K562 (cell line): ENCODE results near the gene LCA5. TPM values are rescaled to one million over a fixed set of nuclear protein-coding genes. Genes with fewer than 3 reads are reported as not detected.

ENCODE experiments used
- ATAC-seq: fragments of 200-7000 bp; cut with Tn5 transposase; 3 replicates; pipeline ENCODE4 v1.9.1; 2020; ENCODE audit warnings: moderate library complexity
- Bru-seq: library from RNA; stranded (reverse); fragments of 400-500 nt; gene quantifications from one replicate; lab custom pipeline; 2021; lab: Mats Ljungman, UMichigan
- BruChase-seq, 2 experiments: library from RNA; stranded (reverse); fragments of 400-500 nt; gene quantifications; one replicate each; lab custom pipeline; 2021; lab: Mats Ljungman, UMichigan
- BruUV-seq: library from RNA; stranded (reverse); fragments of 400-500 nt; replicated peaks from 2 replicates; lab custom pipeline; 2021; lab: Mats Ljungman, UMichigan
- CTCF ChIA-PET: fragments of 300-600 bp; formaldehyde crosslinking; extraction: SDS; loops from one replicate; lab custom pipeline; 2021; ENCODE audit warnings: low intra/inter-chr PET ratio; lab: Yijun Ruan, JAX
- POLR2A ChIA-PET: fragments of 300-600, 350-650 bp; sonication (Branson Sonifier 250); formaldehyde crosslinking; extraction: SDS; loops from one replicate; lab custom pipeline; 2021; ENCODE audit warnings: antibody characterized with exemption, inconsistent platforms; lab: Yijun Ruan, JAX
- DNase-seq, 4 experiments: peaks; one replicate each; pipeline versions ENCODE4 v3.0.0 to v3.0.0-alpha.2; 2011 to 2018; ENCODE audit warnings: low spot score in 3 of 4, mixed read lengths in 3 of 4; ENCODE audit errors: extremely low read depth in 1 of 4
- FAIRE-seq: peaks from 2 replicates; lab custom pipeline; 2011; peaks lifted over from hg19 to GRCh38; lab: Jason Lieb, UNC
- H2AFZ ChIP-seq: 2 replicates; pipeline ENCODE4 v1.6.0; 2011; ENCODE audit warnings: low read depth, low read length, control low read depth, inconsistent platforms
- H3K27ac ChIP-seq: fragments of 200-600 bp; 3 replicates; pipeline ENCODE4 v1.8.0; 2011; ENCODE audit warnings: low read depth, mild to moderate bottlenecking, control low read depth, inconsistent platforms, low read length, moderate library complexity, mixed read lengths; ENCODE audit errors: extremely low read depth
- H3K27me3 ChIP-seq, 2 experiments: fragments of 300-600 bp in 1 of 2; 2 replicates in 1 of 2; 3 replicates in 1 of 2; pipeline versions ENCODE4 v1.6.0 to v1.8.0; 2011; ENCODE audit warnings: inconsistent platforms in 2 of 2, low read length in 2 of 2, mild to moderate bottlenecking in 1 of 2, mixed read lengths in 1 of 2, moderate library complexity in 1 of 2; ENCODE audit not compliant: control insufficient read depth in 2 of 2, insufficient read depth in 2 of 2
- H3K36me3 ChIP-seq: fragments of 300-600 bp; 3 replicates; pipeline ENCODE4 v1.8.0; 2011; ENCODE audit warnings: mild to moderate bottlenecking, low read length, inconsistent platforms; ENCODE audit not compliant: control insufficient read depth, insufficient read depth
- H3K4me1 ChIP-seq, 2 experiments: fragments of 200-600 bp in 1 of 2; replicated peaks in 1 of 2; 2 replicates in 1 of 2; 3 replicates in 1 of 2; pipeline versions ENCODE4 v1.5.1 to v1.8.0; 2011; ENCODE audit warnings: inconsistent platforms in 2 of 2, low read length in 2 of 2, mild to moderate bottlenecking in 1 of 2, mixed read lengths in 1 of 2, moderate library complexity in 1 of 2; ENCODE audit not compliant: control insufficient read depth in 2 of 2, insufficient read depth in 2 of 2
- H3K4me2 ChIP-seq: 2 replicates; pipeline ENCODE4 v1.6.1; 2011; ENCODE audit warnings: low read length, control low read depth, inconsistent platforms, mixed read lengths; ENCODE audit not compliant: insufficient read depth
- H3K4me3 ChIP-seq: fragments of 200-600 bp; sonication (generic), shearing (Covaris generic); 2 replicates; pipeline ENCODE4 v1.5.1; 2016; ENCODE audit warnings: control low read depth, inconsistent platforms
- H3K79me2 ChIP-seq: fragments of 200-600 bp; 3 replicates; pipeline ENCODE4 v1.8.0; 2011; ENCODE audit warnings: low read length, inconsistent platforms; ENCODE audit not compliant: control insufficient read depth, insufficient read depth
- H3K9ac ChIP-seq, 2 experiments: 2 replicates each; pipeline versions ENCODE4 v1.6.0 to v1.6.1; 2011; ENCODE audit warnings: low read depth in 2 of 2, low read length in 2 of 2, control low read depth in 1 of 2, inconsistent platforms in 1 of 2, mild to moderate bottlenecking in 1 of 2, mixed read lengths in 1 of 2; ENCODE audit not compliant: insufficient read depth in 1 of 2
- H3K9me1 ChIP-seq: one replicate; pipeline ENCODE4 v1.6.0; 2011; ENCODE audit warnings: inconsistent platforms, mild to moderate bottlenecking, low read length, moderate library complexity; ENCODE audit not compliant: control insufficient read depth, insufficient read depth
- H3K9me3 ChIP-seq: replicated peaks from 2 replicates; pipeline ENCODE4 v1.5.1; 2011; ENCODE audit warnings: low read depth, low read length, inconsistent platforms; ENCODE audit not compliant: control insufficient read depth, insufficient read depth
- H4K20me1 ChIP-seq: replicated peaks from 2 replicates; pipeline ENCODE4 v1.6.1; 2011; ENCODE audit warnings: low read length, inconsistent platforms, mixed read lengths; ENCODE audit not compliant: control insufficient read depth, insufficient read depth
- EP400 ChIP-seq: fragments of 450-650 bp; IDR thresholded peaks from 2 replicates; pipeline ENCODE4 v1.6.1; 2017; ENCODE audit warnings: antibody characterized with exemption, mild to moderate bottlenecking, moderate library complexity
- JUN ChIP-seq, 2 experiments: sonication (generic) in 1 of 2; formaldehyde crosslinking in 1 of 2; IDR thresholded peaks; 2 replicates each; pipeline versions ENCODE4 v1.6.1 to v1.8.0; 2012 to 2022; ENCODE audit warnings: borderline replicate concordance in 2 of 2, mild to moderate bottlenecking in 2 of 2, improper control_type of control experiment in 1 of 2, low read depth in 1 of 2, low read length in 1 of 2, missing genetic modification reagents in 1 of 2
- LCOR ChIP-seq: sonication (generic); formaldehyde crosslinking; IDR thresholded peaks from 2 replicates; pipeline ENCODE4 v1.8.0; 2022; ENCODE audit warnings: mild to moderate bottlenecking, missing genetic modification reagents
- MYBL2 ChIP-seq, 2 experiments: fragments of 450-650 bp in 1 of 2; sonication (generic) in 1 of 2; formaldehyde crosslinking in 1 of 2; IDR thresholded peaks; 2 replicates each; pipeline versions ENCODE4 v1.6.1 to v1.8.1; 2017 to 2022; ENCODE audit warnings: borderline replicate concordance in 1 of 2, inconsistent platforms in 1 of 2, low read depth in 1 of 2, mild to moderate bottlenecking in 1 of 2, missing genetic modification reagents in 1 of 2, moderate library complexity in 1 of 2
- MYNN ChIP-seq, 2 experiments: sonication (generic); formaldehyde crosslinking in 1 of 2; IDR thresholded peaks; 2 replicates each; pipeline versions ENCODE4 v1.5.0 to v1.6.1; 2016 to 2020; ENCODE audit warnings: antibody characterized with exemption in 1 of 2, missing genetic modification reagents in 1 of 2
- PURB ChIP-seq: sonication (generic); formaldehyde crosslinking; IDR thresholded peaks from 2 replicates; pipeline ENCODE4 v1.9.0; 2021; ENCODE audit warnings: low read depth, mild to moderate bottlenecking, missing genetic modification reagents
- RB1 ChIP-seq: fragments of 450-650 bp; IDR thresholded peaks from 2 replicates; pipeline ENCODE4 v1.6.1; 2017; ENCODE audit warnings: low read depth, mild to moderate bottlenecking
- ZC3H4 ChIP-seq: sonication (generic); formaldehyde crosslinking; IDR thresholded peaks from 2 replicates; pipeline ENCODE4 v1.9.0; 2021; ENCODE audit warnings: missing genetic modification reagents, borderline replicate concordance
- ZKSCAN1 ChIP-seq: fragments of 150-350 bp; IDR thresholded peaks from 2 replicates; pipeline ENCODE4 v1.6.1; 2016; ENCODE audit warnings: low read depth, low read length
- ZNF24 ChIP-seq: fragments of 450-650 bp; IDR thresholded peaks from 2 replicates; pipeline ENCODE4 v1.6.1; 2016
- WGBS: fragments of 100-300 bp; shearing (Covaris generic); methylation state at CpG from one replicate; pipeline ENCODE4 v1.1.6; 2016; ENCODE audit warnings: low coverage, mixed read lengths; ENCODE audit not compliant: insufficient coverage; ENCODE audit errors: missing lambda C conversion rate; 5-methylcytosine and 5-hydroxymethylcytosine counted together
- in situ Hi-C: fragments of 300-500 bp; cut with MboI; formaldehyde crosslinking; loops from 4 replicates; pipeline ENCODE4 v1.15.0; 2018; ENCODE audit warnings: inconsistent platforms, mixed read lengths
- intact Hi-C: fragments of 100-400 bp; cut with micrococcal nuclease; formaldehyde crosslinking; loops from 2 replicates; pipeline ENCODE4 v1.14.2; 2022
- long read RNA-seq, 3 experiments: library from polyadenylated mRNA in 2 of 3; library from RNA in 1 of 3; unstranded in 2 of 3; stranded (forward) in 1 of 3; transcript quantifications; one replicate each; pipeline ENCODE4 v2.0.0, GENCODE V29; 2019 to 2022
- polyA minus RNA-seq, 3 experiments: library from RNA; depleted of rRNA, polyadenylated mRNA; stranded (reverse); fragments of >200 nt; gene quantifications; 2 replicates each; pipeline ENCODE4 v1.2.3, GENCODE V29; 2011
- polyA plus RNA-seq, 8 experiments: library from polyadenylated mRNA; depleted of rRNA in 4 of 8; stranded (reverse) in 5 of 8; unstranded in 3 of 8; fragments of >200 nt; fragmentation: Nextera tagmentation in 2 of 8; fragmentation: Illumina TruSeq in 1 of 8; extraction: Ambion mirVana in 2 of 8; extraction: Trizol in 1 of 8; gene quantifications; 2 replicates each; pipeline versions ENCODE4 v1.2.1 to v1.2.3, GENCODE V29; 2011 to 2014; ENCODE audit warnings: inconsistent platforms in 1 of 8, missing spikeins in 1 of 8
- total RNA-seq, 7 experiments: library from RNA; depleted of rRNA in 6 of 7; stranded (reverse); fragments of >200 nt in 6 of 7; fragmentation: Illumina TruSeq in 2 of 7; extraction: Trizol in 2 of 7; gene quantifications; 2 replicates each; pipeline versions ENCODE4 v1.2.1 to v1.2.3, GENCODE V29; 2011 to 2021; ENCODE audit warnings: low replicate concordance in 1 of 7
- TF ChIP-seq, protein P1 (sequence below): fragments of 150-350 bp; IDR thresholded peaks from 2 replicates; pipeline ENCODE4 v1.6.1; 2014; ENCODE audit warnings: low read depth, mild to moderate bottlenecking, low read length, borderline replicate concordance

Gene LCA5
- 1.7 and 6.8 TPM in 2 replicates for total RNA-seq (2011; cell fraction: chromatin; rRNA removed; ENCODE audit: low replicate concordance)
- total RNA-seq (2011; cell fraction: nucleolus; rRNA removed): 0.67 and 0.79 TPM in 2 replicates
- total RNA-seq (2011; cell fraction: nucleoplasm; rRNA removed): 1.8 and 3.5 TPM in 2 replicates
- 1.4 TPM in 2 replicates for total RNA-seq (2014; rRNA removed)
- 3.4 and 4.6 TPM in 2 replicates for total RNA-seq (2014; rRNA removed; fragmentation: Illumina TruSeq; extraction: Trizol)
- 3.0 and 3.2 TPM in 2 replicates for total RNA-seq (2015; rRNA removed; fragmentation: Illumina TruSeq; extraction: Trizol)
- 2.2 TPM in 2 replicates for total RNA-seq (2021)
- 1.3 and 1.8 TPM in 2 replicates for polyA plus RNA-seq (2011; rRNA removed)
- 0.12 and 0.55 TPM in 2 replicates for polyA plus RNA-seq (2011; cell fraction: cytosol; rRNA removed)
- 0.88 and 1.3 TPM in 2 replicates for polyA plus RNA-seq (2011; cell fraction: nucleus; rRNA removed)
- 1.3 and 1.9 TPM in 2 replicates for polyA plus RNA-seq (2012)
- polyA plus RNA-seq (2014; fragmentation: Illumina TruSeq; extraction: Trizol): 2.4 and 2.5 TPM in 2 replicates
- 1 to 10 TPM; 1.0 to 1.3 TPM for polyA plus RNA-seq (2014; fragmentation: Nextera tagmentation; extraction: Ambion mirVana)
- polyA plus RNA-seq (2014; rRNA removed): 1.2 and 1.7 TPM in 2 replicates
- 2.7 and 4.0 TPM in 2 replicates for polyA minus RNA-seq (2011; rRNA and poly(A)+ RNA removed)
- 1.8 TPM in 2 replicates for polyA minus RNA-seq (2011; cell fraction: cytosol; rRNA and poly(A)+ RNA removed)
- polyA minus RNA-seq (2011; cell fraction: nucleus; rRNA and poly(A)+ RNA removed): 2.0 and 3.8 TPM in 2 replicates
- Bru-seq, nascent RNA: percentile 60 among the genes with signal in this experiment
- percentile 60 among the genes with signal in this experiment for BruChase-seq, experiment 1, labeled RNA remaining after a 2-hour chase
- BruChase-seq, experiment 2, labeled RNA remaining after a 6-hour chase: percentile 64 among the genes with signal in this experiment
- long read RNA-seq, experiment 1, partial matches to known transcripts: 0 of 4 reads
- long read RNA-seq, experiment 1, other reads (novel, unspliced or antisense): 4 of 4 reads
- long read RNA-seq, experiment 2: 0 reads
- long read RNA-seq, experiment 3, full-length matches to known transcripts: 1 of 4 reads
- long read RNA-seq, experiment 3, partial matches to known transcripts: 2 of 4 reads
- long read RNA-seq, experiment 3, other reads (novel, unspliced or antisense): 1 of 4 reads

DNA sequence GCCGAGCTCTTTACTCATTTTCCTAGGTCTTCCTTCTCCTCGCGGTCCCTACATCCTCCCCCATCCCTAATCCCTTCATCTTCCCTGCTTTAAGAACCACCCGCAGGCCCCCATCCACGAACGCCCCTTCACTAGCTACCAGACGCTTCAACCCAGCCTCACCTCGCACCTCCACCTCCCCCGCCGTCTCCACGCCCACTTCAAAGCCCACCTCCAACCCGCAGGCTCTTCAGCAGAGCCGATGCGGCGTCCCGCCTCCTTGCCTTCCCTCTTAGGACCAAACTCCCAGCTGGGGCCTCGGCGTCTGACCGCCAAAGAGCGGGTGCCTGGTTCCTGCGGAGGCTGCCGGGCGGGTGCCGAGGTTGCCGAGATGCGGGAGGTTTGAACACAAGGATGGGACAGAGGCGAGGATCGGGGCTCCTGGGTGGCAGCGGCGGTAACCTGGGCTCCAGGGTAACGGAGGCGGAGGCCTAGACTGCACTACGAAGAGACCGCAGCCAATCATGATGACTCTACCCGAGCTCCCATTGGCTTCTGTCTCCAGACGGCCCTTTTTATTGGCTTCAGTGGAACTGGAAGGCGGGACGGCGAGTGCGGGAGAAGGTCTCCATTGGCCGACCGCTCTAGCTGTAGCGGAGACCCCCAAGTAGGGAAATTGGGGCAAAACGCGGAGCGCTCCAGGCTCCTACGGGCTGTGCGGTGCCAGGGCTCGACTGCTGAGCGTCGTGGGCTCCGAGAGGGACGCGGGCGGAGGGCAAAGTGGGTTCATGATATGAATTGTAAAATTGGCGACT is at the start of gene LCA5:
Gene LCA5, minus strand, starts transcription at position 477 of the 794 bp plus-strand sequence. CDS start 18,536 bp downstream, outside the sequence.
- Histone ChIP-seq H3K79me2 (peaks cover 39% of the 10 kb centered on the region), H3K9me1 (no peaks in the 10 kb centered on the region), H2AFZ (peak within 1 kb of the TSS; percentile 96), H3K36me3 (peaks cover 8% of the 10 kb centered on the region; the same call in 2 of the 3 replicates), H3K9ac (peak within 1 kb of the TSS; percentile 66 to 97), H3K27ac (peak within 1 kb of the TSS; percentile 80), H3K4me2 (peak within 1 kb of the TSS; percentile 86), H3K4me1 (peaks cover 10% of the 10 kb centered on the region in 2 experiments; a peak in 4 of 5 replicates), H3K27me3 (no peaks in the 10 kb centered on the region), H4K20me1 (no peaks in the 10 kb centered on the region), H3K9me3 (no peaks in the 10 kb centered on the region), H3K4me3 (peak within 1 kb of the TSS; percentile 82)
- under 1% methylated on average over 53 of the region's 56 CpGs for WGBS
- BruUV-seq: no TSS peak
- POLR2A ChIA-PET: interaction anchor here (0.6 to 2.4 kb wide), 4 partner anchors 11 to 146 kb away, joined by 3 to 10 read pairs (median 6); no protein-coding TSS in a partner anchor
- DNase-seq: peak; percentile 88 to 97 (median 92)
- peak; percentile 95 for ATAC-seq
- CTCF ChIA-PET: no interaction called here
- intact Hi-C loops (loop anchor here (1.0 to 5.0 kb wide), 3 partner anchors 8 to 460 kb away; partner anchors contain the start of gene PHIP), in situ Hi-C loops (no loop called here)
- FAIRE-seq: peak; percentile 94
- TF ChIP-seq, protein P1, sequence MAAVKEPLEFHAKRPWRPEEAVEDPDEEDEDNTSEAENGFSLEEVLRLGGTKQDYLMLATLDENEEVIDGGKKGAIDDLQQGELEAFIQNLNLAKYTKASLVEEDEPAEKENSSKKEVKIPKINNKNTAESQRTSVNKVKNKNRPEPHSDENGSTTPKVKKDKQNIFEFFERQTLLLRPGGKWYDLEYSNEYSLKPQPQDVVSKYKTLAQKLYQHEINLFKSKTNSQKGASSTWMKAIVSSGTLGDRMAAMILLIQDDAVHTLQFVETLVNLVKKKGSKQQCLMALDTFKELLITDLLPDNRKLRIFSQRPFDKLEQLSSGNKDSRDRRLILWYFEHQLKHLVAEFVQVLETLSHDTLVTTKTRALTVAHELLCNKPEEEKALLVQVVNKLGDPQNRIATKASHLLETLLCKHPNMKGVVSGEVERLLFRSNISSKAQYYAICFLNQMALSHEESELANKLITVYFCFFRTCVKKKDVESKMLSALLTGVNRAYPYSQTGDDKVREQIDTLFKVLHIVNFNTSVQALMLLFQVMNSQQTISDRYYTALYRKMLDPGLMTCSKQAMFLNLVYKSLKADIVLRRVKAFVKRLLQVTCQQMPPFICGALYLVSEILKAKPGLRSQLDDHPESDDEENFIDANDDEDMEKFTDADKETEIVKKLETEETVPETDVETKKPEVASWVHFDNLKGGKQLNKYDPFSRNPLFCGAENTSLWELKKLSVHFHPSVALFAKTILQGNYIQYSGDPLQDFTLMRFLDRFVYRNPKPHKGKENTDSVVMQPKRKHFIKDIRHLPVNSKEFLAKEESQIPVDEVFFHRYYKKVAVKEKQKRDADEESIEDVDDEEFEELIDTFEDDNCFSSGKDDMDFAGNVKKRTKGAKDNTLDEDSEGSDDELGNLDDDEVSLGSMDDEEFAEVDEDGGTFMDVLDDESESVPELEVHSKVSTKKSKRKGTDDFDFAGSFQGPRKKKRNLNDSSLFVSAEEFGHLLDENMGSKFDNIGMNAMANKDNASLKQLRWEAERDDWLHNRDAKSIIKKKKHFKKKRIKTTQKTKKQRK: peak; percentile 86
- TF ChIP-seq ZKSCAN1 (no peak), MYBL2 (IDR thresholded peaks at IDR 0.05; ENCODE audit: low read depth) (no peak; the same call in 1 of the 2 replicates), MYBL2 (CRISPR knock-in tag; IDR thresholded peaks at IDR 0.05; ENCODE audit: borderline replicate concordance) (no peak), RB1 (0 out of 2 replicates have a peak, but pooled peaks have one; percentile 46), ZC3H4 (CRISPR knock-in tag) (no peak), ZNF24 (peak; percentile 59; the same call in 1 of the 2 replicates), JUN (IDR thresholded peaks at IDR 0.05; ENCODE audit: borderline replicate concordance, low read depth, low read length) (0 out of 2 replicates have a peak, but pooled peaks have one; percentile 6), JUN (CRISPR knock-in tag; IDR thresholded peaks at IDR 0.05; ENCODE audit: borderline replicate concordance) (no peak), LCOR (CRISPR knock-in tag) (peak; percentile 83), EP400 (no peak; the same call in 1 of the 2 replicates), MYNN (IDR thresholded peaks at IDR 0.05) (0 out of 2 replicates have a peak, but pooled peaks have one; percentile 16), MYNN (CRISPR knock-in tag; IDR thresholded peaks at IDR 0.05) (no peak), PURB (CRISPR knock-in tag) (no peak)
